ENCODE measurements around the gene CEP131. TPM values are rescaled to one million over a fixed set of nuclear protein-coding genes. Genes with fewer than 3 reads are reported as not detected.

Gene CEP131
- total and polyA plus RNA-seq, 2 of the 8 experiments (the other 6 are each of a cell fraction or from before 2014, with no cell fraction given), result 5.9 to 23.2 TPM

- TF ChIP-seq E2F6 (IDR thresholded peaks at IDR 0.05) (no peak; the same call in 1 of the 2 replicates), POU5F1 (IDR thresholded peaks at IDR 0.05; ENCODE audit: low read depth, low read length) (no peak), BACH1 (IDR thresholded peaks at IDR 0.05; ENCODE audit: low read length) (peak; percentile 39; the same call in 1 of the 2 replicates), NRF1 (IDR thresholded peaks at IDR 0.05; ENCODE audit: low read depth, low read length) (no peak), FOSL1 (IDR thresholded peaks at IDR 0.05; ENCODE audit: insufficient read depth, low read depth, low read length) (0 out of 2 replicates have a peak, but pooled peaks have one; percentile 54), CTCF (IDR thresholded peaks at IDR 0.05; ENCODE audit: control extremely low read depth in 1 of 3, insufficient read depth in 1 of 3, low read depth in 1 of 3, low read length in 3 of 3) (peak; percentile 76 to 85 (median 82)), CHD2 (IDR thresholded peaks at IDR 0.05; ENCODE audit: low read length) (no peak), CBX8 (IDR thresholded peaks at IDR 0.05; ENCODE audit: borderline replicate concordance, low read depth, low read length) (no peak), RNF2 (IDR thresholded peaks at IDR 0.05; ENCODE audit: borderline replicate concordance, low read depth, low read length, missing control alignments, poor library complexity, severe bottlenecking) (no peak), TAF1 (IDR thresholded peaks at IDR 0.05; ENCODE audit: low read depth, low read length) (no peak), SAP30 (IDR thresholded peaks at IDR 0.05; ENCODE audit: insufficient read depth, insufficient replicate concordance, low read length) (no peak), NANOG (IDR thresholded peaks at IDR 0.05; ENCODE audit: insufficient read depth, low read depth, low read length, poor library complexity, severe bottlenecking) (no peak), RAD21 (IDR thresholded peaks at IDR 0.05 in 1 of 2, conservative IDR thresholded peaks at IDR 0.05 in 1 of 2; ENCODE audit: low read depth in 2 of 2, low read length in 2 of 2) (peak; percentile 66 to 79), SP1 (IDR thresholded peaks at IDR 0.05; ENCODE audit: low read depth, low read length) (no peak), HDAC6 (IDR thresholded peaks at IDR 0.05; ENCODE audit: low read depth, low read length) (no peak), YY1 (IDR thresholded peaks at IDR 0.05; ENCODE audit: low read depth, low read length) (peak; percentile 55; the same call in 1 of the 2 replicates), SRF (IDR thresholded peaks at IDR 0.05; ENCODE audit: low read depth, low read length) (no peak), JUN (IDR thresholded peaks at IDR 0.05; ENCODE audit: low read depth, low read length) (no peak), EZH2 (IDR thresholded peaks at IDR 0.05; ENCODE audit: low read depth, low read length, severe bottlenecking) (no peak)
These were observed 80.2 kb downstream of the CEP131 start (continued) for GRCh38 chr17:81142301-81143199.

All from H1 (cell line).